Fibroblast of gingiva (primary cell): ENCODE measurements around the gene STX3.
"Not testable (repeated sequence)": the region's sequence is repeated elsewhere in the genome, so short reads cannot be mapped to it uniquely, and the experiment has no call there.

Experiments
- DNase-seq: peaks from one replicate; pipeline ENCODE4 v3.0.0-alpha.2; 2011; ENCODE audit warnings: low read depth

Gene STX3

GRCh38 chr11:59758401-59759037, 3.3 kb downstream of the STX3 start:
- DNase-seq: no peak

DNA sequence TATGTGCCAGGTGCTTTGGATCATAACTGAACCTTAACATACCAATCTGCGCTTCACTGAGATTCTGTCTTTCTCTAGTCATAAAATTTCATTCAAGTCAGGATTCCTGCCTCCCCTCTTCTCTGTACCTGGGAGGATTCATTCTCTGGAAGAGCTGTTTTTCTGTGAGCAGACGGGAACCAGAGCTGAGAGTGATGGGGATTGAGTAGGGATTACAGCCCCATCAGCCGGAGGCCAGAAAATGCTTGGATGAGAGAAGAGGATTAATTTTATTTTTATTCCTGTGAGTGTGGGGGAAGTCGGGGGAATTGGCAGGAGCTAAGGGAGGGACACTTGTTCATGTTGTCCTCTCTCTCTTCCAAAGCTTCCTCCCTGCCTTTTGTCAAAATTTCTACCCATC, 4.7 kb downstream of the STX3 start:
- DNase-seq: no peak

DNA sequence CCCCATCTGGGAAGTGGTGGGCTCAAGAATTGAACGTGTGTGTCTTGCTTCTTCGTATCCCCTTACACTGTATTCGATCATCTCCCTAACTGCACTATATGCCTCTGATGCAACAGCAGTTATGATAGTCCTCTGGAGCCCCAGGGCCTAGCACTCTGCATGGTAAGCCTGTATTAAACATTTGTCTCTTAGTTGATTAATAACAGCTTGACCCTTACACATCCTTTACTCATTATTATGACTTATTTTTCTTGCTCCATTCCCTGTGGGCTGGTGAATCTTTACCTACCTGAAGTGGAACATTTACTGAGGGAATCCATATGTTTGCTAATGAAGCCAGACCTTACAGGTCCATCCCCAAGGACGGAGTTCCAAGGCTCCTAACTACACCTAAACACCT, 5.6 kb downstream of the STX3 start:
- DNase-seq: no peak

DNA sequence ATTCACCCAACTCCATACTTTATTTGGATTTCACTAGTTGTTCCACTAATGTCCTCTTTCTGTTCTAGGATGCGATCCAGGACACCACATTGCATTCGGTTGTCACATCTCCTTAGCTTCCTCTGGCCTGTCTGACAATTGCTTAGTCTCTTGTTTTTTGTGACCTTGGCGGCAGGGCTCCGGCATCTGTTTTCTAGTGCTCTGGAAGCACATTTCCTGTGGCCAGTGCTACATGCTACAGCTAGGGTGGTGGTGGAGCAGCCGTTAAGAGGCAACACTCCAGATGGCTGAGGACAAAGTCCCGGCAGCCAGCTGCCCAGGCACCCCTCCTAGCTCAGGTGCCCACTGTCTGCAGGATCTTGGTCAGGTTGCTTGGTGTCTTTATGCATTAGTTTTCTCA, 6.8 kb downstream of the STX3 start:
- DNase-seq: no peak

GRCh38 chr11:59765068-59765735, 10.0 kb downstream of the STX3 start:
- DNase-seq: no peak

GRCh38 chr11:59766542-59767224, 11.5 kb downstream of the STX3 start:
- DNase-seq: no peak

GRCh38 chr11:59767225-59767611, 12.0 kb downstream of the STX3 start:
- DNase-seq: no peak

DNA sequence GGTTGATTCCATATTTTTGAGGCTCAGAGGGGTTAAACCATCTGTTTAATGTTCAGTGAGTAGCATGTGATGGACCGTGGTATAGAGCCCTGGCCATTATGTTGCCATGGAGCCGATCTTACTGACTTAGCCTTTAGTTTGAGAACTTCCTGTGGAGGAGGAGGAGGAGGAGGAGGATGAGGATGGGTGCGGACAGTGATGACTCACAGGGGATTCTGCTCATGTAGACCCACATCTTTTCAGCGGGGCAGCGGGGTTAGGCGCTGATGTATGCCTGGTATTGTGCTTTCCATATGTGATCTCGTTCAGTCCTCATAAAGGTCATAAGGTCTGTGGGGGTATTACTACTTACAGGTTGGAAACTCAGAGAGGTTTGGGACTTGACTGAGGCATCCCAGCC, 13.9 kb downstream of the STX3 start:
- no peak for DNase-seq

DNA sequence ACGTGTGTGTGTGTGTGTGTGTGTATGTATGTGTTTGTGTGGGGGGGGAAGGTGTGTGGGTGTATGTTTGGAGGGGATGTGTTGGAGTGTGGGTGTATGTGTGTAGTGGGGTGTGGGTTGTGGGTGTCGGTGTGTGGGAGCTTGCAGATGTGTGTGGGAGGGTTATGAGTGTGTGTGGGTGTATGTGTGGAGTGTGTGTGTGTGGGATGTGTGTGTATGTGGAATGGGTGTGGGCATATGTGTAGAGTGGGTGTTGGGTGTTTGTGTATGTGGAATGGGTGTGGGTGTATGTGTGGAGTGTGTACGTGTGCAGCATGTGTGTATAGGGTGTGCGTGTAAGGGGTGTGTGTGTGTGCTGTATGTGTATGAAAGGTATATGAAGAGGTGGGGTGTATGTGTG, 14.7 kb downstream of the STX3 start:
- DNase-seq: no peak

DNA sequence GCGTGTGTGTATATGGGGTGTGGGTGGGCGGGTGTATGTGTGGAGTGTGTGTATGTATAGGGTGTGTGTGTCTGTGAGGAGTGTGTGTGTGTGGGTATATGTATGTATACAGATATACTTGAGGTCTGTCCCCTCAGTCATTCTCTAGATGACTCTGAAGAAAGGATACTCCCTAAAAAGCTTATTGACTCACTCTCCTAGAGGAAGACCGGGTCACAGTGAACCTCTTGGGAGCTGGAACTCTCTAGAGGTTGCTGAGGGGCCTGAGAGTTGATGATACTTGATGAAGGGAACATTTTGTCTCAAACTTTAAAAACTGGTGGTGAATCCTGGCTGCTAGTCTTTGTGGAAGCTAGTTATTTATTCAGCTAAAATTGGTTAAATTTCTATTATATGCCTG, 15.1 kb downstream of the STX3 start:
- DNase-seq: no peak

GRCh38 chr11:59770869-59771268, 15.7 kb downstream of the STX3 start:
- DNase-seq: no peak

DNA sequence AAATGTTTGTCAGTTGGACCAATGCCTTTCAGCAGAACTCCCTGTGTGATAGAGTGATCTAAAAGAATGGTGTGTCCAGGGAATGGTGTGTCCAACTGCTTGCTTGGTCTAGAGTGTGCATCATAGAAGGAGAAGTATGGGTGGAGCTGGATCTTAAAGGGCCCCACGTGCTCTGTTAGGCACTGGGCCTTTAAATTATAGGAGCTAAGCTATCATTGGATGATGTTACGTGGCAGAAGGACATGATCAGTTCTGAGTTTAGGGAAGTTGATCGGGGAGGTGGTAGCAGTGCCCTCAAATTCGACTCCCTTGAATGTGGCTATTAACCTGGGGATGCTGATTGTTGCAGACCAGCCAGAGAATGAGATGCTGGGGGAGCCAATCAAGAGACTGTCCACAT, 16.4 kb downstream of the STX3 start:
- DNase-seq: no peak

DNA sequence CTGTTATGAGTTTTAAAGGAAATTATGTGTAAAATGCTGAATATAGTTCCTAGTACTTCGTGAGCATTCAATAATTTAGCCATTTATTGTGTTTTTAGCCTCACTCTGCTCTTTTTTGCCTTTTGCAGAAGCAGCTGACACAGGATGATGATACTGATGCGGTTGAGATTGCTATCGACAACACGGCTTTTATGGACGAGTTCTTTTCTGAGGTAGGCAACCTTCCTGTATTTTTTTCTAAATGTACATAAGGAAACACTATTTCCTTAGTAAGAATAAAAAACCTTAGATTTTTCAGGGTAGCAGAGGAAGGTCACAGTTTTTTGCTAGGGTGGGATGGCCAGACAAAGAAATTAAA, 17.9 kb downstream of the STX3 start:
- no peak for DNase-seq

DNA sequence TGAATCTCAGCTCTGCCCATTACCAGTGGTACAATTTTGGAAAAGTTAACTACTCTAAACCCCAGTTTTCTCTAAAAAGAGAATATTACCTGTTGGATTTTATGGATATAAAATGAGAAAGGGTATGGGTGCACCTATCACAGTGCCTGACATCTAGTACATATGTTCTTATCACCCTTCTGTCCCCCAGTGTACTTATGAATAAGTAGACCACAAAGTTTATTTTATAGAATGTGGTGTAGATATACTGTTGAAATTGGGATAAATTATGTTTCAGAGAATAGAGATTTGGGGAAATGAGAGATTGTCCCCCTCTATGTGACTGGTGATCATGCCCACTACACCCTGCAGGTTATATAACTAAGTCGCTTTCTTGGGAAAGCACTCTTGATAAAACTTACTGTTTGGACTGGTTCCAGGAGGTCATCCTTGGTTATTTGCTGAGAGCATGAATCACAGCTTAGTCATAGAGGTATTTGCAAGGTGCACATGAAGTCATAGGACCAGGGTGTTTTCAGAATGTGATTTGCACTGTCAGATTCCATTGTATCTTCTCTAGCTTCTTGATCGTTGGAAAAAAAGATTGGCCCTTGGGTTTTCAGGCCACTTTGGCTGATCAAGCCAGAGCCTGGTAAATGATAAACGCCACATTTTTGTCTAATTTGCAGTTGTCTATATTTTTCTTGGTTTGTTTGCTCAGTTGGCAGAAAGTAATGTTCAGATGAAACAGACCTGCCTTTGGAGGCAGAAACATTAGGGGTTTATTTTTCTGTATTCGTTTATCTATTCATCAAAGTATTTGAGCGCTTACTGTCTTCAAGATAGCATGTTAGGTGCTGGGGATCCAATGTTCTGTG, 21.3 kb downstream of the STX3 start:
- DNase-seq: no peak

DNA sequence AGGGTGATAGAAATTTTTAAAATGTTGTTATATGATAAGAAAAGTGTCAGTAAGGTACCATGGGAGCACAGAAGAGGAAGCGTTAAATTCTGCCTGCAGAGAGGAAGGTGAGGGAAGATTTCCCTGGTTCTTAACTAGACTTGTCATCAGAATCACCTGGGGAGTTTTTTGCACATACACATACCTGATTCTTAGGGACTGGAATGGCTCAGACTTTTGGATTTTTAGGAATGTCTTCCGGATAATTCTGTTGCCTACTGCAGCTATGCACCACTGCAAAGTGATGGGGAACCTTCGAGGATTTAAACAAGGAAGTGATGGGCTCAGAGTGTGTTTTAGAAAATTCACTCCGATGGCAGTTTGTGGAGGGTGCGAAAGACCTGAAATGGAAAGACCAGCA, 21.9 kb downstream of the STX3 start:
- DNase-seq: no peak

GRCh38 chr11:59778122-59778521, 22.9 kb downstream of the STX3 start:
- DNase-seq: no peak

- no peak for DNase-seq
Measured at GRCh38 chr11:59779487-59779886, 24.3 kb downstream of the STX3 start.

DNA sequence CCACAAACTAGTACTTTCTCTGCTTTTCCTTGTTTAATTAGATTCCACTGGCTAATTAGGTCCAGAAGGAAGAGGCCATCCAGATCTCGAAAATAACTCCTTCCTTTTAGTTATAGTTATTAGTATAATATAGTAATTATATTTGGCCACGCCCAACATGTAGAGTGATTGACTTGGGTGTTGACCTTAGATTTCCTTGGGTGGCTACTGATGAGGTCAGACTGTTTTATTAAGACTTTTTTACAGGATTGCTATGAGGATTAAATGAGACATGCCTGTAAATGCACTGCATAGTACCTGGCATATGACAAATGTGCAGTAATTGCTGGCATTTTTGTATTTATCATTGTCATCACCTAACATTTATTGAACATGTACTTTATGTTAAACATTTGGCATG, 26.9 kb downstream of the STX3 start:
- no peak for DNase-seq

GRCh38 chr11:59783632-59784090, 28.5 kb downstream of the STX3 start:
- no peak for DNase-seq

DNA sequence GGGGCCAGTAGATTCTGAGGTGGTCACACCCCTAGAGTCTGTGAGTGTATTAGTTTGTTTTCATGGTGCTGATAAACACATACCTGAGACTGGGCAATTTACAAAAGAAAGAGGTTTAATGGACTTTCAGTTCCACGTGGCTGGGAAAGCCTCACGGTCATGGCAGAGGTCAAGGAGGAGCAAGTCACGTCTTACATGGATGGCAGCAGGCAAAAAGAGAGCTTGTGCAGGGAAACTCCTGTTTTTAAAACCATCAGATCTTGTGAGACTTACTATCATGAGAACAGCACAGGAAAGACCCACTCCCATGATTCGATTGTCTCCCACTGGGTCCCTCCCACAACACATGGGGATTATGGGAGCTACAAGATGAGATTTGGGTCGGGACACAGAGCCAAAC, 29.3 kb downstream of the STX3 start:
- not testable (repeated sequence) for DNase-seq

DNA sequence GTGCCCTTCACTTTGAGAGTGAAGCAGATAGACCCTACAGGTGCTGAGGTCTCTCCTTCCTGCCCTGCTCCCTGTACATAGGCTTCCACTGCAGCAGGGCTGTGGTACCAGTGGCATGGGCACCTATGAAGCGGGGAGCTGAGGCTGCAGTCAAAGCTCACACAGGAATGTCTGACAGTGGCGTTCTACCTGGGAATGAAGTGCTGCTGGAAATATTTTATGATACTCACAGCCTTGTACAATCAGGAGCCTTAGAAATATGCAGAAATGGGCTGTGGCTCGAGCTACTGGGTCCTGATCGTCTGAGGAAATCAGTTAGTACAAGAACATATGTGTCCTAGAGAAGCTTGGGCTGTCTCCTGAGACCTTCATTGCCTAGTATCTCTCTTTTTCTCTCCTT, 30.6 kb downstream of the STX3 start:
- DNase-seq: no peak

DNA sequence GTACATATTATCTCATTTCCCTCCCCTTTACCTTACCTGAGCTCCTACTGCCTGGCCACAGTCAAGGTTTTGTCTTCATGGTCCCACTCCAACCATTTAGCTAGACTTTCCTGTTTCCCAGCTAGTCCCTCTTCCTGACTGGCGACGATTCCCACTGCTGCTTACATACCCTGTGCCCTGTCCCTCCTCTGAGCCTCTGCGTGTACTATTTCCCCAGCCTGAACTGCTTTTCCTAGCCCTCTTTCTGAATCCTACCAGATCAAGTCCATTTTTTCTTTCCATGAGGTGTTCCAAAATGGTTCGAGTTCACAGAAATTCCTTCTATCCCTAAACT, 32.0 kb downstream of the STX3 start:
- no peak for DNase-seq

- no peak for DNase-seq
Measured at GRCh38 chr11:59787816-59788215, 32.6 kb downstream of the STX3 start.
